DND-41 (cell line): ENCODE data around the gene KANSL1.

Source experiments
- ATAC-seq: fragments of 200-7000 bp; cut with Tn5 transposase; 3 replicates; pipeline ENCODE4 v1.9.1; 2021; ENCODE audit warnings: low read depth; ENCODE audit not compliant: insufficient read depth
- DNase-seq: peaks from one replicate; pipeline ENCODE4 v3.0.0-alpha.2; 2020
- H2AFZ ChIP-seq: 2 replicates; pipeline ENCODE4 v1.6.0; 2012; ENCODE audit warnings: low read depth, low read length
- H3K27ac ChIP-seq: 2 replicates; pipeline ENCODE4 v1.5.1; 2012; ENCODE audit warnings: low read length, inconsistent platforms
- H3K27me3 ChIP-seq: fragments of 200-600 bp; sonication (generic); 2 replicates; pipeline ENCODE4 v1.6.0; 2012; ENCODE audit warnings: low read length, mild to moderate bottlenecking, inconsistent platforms; ENCODE audit not compliant: insufficient read depth, poor library complexity
- H3K36me3 ChIP-seq: 2 replicates; pipeline ENCODE4 v1.5.1; 2012; ENCODE audit warnings: low read length, inconsistent platforms; ENCODE audit not compliant: insufficient read depth
- H3K4me1 ChIP-seq: 2 replicates; pipeline ENCODE4 v1.5.1; 2012; ENCODE audit warnings: mild to moderate bottlenecking, low read length; ENCODE audit not compliant: insufficient read depth
- H3K4me2 ChIP-seq: 2 replicates; pipeline ENCODE4 v1.6.0; 2012; ENCODE audit warnings: mild to moderate bottlenecking, moderate library complexity, low read length, inconsistent platforms; ENCODE audit not compliant: insufficient read depth
- H3K4me3 ChIP-seq, 2 experiments: fragments of 200-600 bp in 1 of 2; shearing (Covaris generic) in 1 of 2; 2 replicates each; pipeline ENCODE4 v1.5.1; 2012 to 2016; ENCODE audit warnings: inconsistent platforms in 2 of 2, low read length in 2 of 2, mild to moderate bottlenecking in 2 of 2, low read depth in 1 of 2, moderate library complexity in 1 of 2
- H3K79me2 ChIP-seq: 2 replicates; pipeline ENCODE4 v1.6.0; 2012; ENCODE audit warnings: low read length, inconsistent platforms; ENCODE audit not compliant: insufficient read depth
- H3K9ac ChIP-seq: 2 replicates; pipeline ENCODE4 v1.6.0; 2012; ENCODE audit warnings: low read depth, mild to moderate bottlenecking, inconsistent platforms, low read length, moderate library complexity
- H3K9me3 ChIP-seq: 2 replicates; pipeline ENCODE4 v1.5.1; 2012; ENCODE audit warnings: low read length, moderate library complexity, mild to moderate bottlenecking, inconsistent platforms; ENCODE audit not compliant: insufficient read depth, severe bottlenecking
- H4K20me1 ChIP-seq: 2 replicates; pipeline ENCODE4 v1.6.0; 2012; ENCODE audit warnings: low read length; ENCODE audit not compliant: insufficient read depth
- CTCF ChIP-seq: IDR thresholded peaks from 2 replicates; pipeline ENCODE4 v1.5.1; 2012; ENCODE audit warnings: borderline replicate concordance, low read length, moderate library complexity, mild to moderate bottlenecking; ENCODE audit not compliant: poor library complexity, severe bottlenecking; ENCODE audit errors: extremely low read depth
- EZH2 ChIP-seq: IDR thresholded peaks from 3 replicates; pipeline ENCODE4 v1.6.1; 2012; ENCODE audit warnings: borderline replicate concordance, low read depth, mild to moderate bottlenecking, moderate library complexity, low read length, inconsistent platforms; ENCODE audit not compliant: severe bottlenecking

Gene KANSL1

DNA sequence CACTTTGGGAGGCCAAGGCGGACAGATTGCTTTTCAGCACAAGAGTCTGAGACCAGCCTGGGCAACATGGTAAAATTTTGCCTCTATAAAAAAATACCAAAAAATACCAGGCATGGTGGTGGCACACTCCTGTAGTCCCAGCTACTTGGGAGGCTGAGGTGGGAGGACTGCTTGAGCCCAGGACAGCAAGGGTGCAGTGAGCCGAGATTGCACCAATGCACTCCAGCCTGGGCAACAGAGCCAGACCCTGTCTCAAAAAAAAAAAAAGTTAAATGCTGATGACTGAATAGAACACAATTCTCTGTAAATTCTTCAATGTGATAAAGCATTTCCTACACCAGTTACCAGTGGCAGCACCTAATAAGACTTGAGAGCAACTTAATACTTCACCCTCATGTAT, 65.7 kb downstream of the KANSL1 start:
- no peak overlapping the region for H3K4me2 ChIP-seq
- no peak overlapping the region for H3K9ac ChIP-seq
- peaks cover 95% of the 10 kb centered on the region for H4K20me1 ChIP-seq
- H3K79me2 ChIP-seq, result peaks cover 99% of the 10 kb centered on the region
- no peaks in the 10 kb centered on the region; the same call in 1 of the 2 replicates for H3K4me1 ChIP-seq
- ATAC-seq, result no peak
- H3K36me3 ChIP-seq, result peaks cover 27% of the 10 kb centered on the region
- no peak overlapping the region for H3K4me3 ChIP-seq
- H3K27ac ChIP-seq, result no peak overlapping the region
- no peaks in the 10 kb centered on the region for H3K27me3 ChIP-seq
- no peak for DNase-seq
- no peak overlapping the region for H2AFZ ChIP-seq
- H3K9me3 ChIP-seq, result no peaks in the 10 kb centered on the region
- TF ChIP-seq CTCF (no peak), EZH2 (no peak)

- DNase-seq (no peak), ATAC-seq (no peak)
- TF ChIP-seq EZH2, result no peak
- no peak for TF ChIP-seq CTCF
- peaks cover 99% of the 10 kb centered on the region for H3K79me2 ChIP-seq
- H3K4me2 ChIP-seq, result no peak overlapping the region
- no peak overlapping the region for H3K27ac ChIP-seq
- H3K36me3 ChIP-seq, result peaks cover 25% of the 10 kb centered on the region
- H3K9ac ChIP-seq, result no peak overlapping the region
- no peak overlapping the region for H3K4me3 ChIP-seq
- no peak overlapping the region for H2AFZ ChIP-seq
- no peaks in the 10 kb centered on the region for H3K9me3 ChIP-seq
- H3K4me1 ChIP-seq, result no peaks in the 10 kb centered on the region; the same call in 1 of the 2 replicates
- no peaks in the 10 kb centered on the region for H3K27me3 ChIP-seq
- H4K20me1 ChIP-seq, result peaks cover 95% of the 10 kb centered on the region
Observed at GRCh38 chr17:46126840-46127239, 66.4 kb downstream of the KANSL1 start.

GRCh38 chr17:46125831-46126230, 67.4 kb downstream of the KANSL1 start:
- Histone ChIP-seq H3K9ac (no peak overlapping the region), H3K79me2 (peaks cover 99% of the 10 kb centered on the region), H3K36me3 (peaks cover 25% of the 10 kb centered on the region), H3K4me2 (no peak overlapping the region), H4K20me1 (peaks cover 95% of the 10 kb centered on the region), H3K4me3 (no peak overlapping the region), H3K27me3 (no peaks in the 10 kb centered on the region), H2AFZ (no peak overlapping the region), H3K4me1 (no peaks in the 10 kb centered on the region; the same call in 1 of the 2 replicates), H3K27ac (no peak overlapping the region), H3K9me3 (no peaks in the 10 kb centered on the region)
- TF ChIP-seq EZH2 (no peak), CTCF (no peak)
- ATAC-seq, result no peak
- no peak for DNase-seq
